ENCODE results near the gene FKBP5.
"Not testable (repeated sequence)": the region's sequence is repeated elsewhere in the genome, so short reads cannot be mapped to it uniquely, and the experiment has no call there.

The FKBP5 gene

GRCh38 chr6:35594503-35595186 is 94.1 kb downstream of the FKBP5 start:
- in situ Hi-C loops (cut with MboI; ENCODE audit: low sequenced_read_pairs) = no loop called here

- in situ Hi-C loops (cut with MboI; ENCODE audit: low sequenced_read_pairs) = no loop called here
Measured at GRCh38 chr6:35592178-35592577, 96.5 kb downstream of the FKBP5 start.

GRCh38 chr6:35590622-35591066 is 98.1 kb downstream of the FKBP5 start:
- in situ Hi-C loops (cut with MboI; ENCODE audit: low sequenced_read_pairs) = no loop called here

GRCh38 chr6:35589904-35590303 is 98.8 kb downstream of the FKBP5 start:
- in situ Hi-C loops (cut with MboI; ENCODE audit: low sequenced_read_pairs) = no loop called here

GRCh38 chr6:35589201-35589739 is 99.4 kb downstream of the FKBP5 start:
- in situ Hi-C loops (cut with MboI; ENCODE audit: low sequenced_read_pairs) = no loop called here

- in situ Hi-C loops (cut with MboI; ENCODE audit: low sequenced_read_pairs) = no loop called here
Measured at GRCh38 chr6:35587167-35587566, 101.5 kb downstream of the FKBP5 start.

GRCh38 chr6:35586542-35586941 is 102.2 kb downstream of the FKBP5 start:
- in situ Hi-C loops (cut with MboI; ENCODE audit: low sequenced_read_pairs) = no loop called here

- in situ Hi-C loops (cut with MboI; ENCODE audit: low sequenced_read_pairs) = no loop called here
Measured at GRCh38 chr6:35585658-35586057, 103.1 kb downstream of the FKBP5 start.

- in situ Hi-C loops (cut with MboI; ENCODE audit: low sequenced_read_pairs) = loop anchor here (5.0 kb wide), 1 partner anchor 153 kb away; the partner anchor contains the start of gene ARMC12
Measured at GRCh38 chr6:35583893-35584688, 104.6 kb downstream of the FKBP5 start.

- in situ Hi-C loops (cut with MboI; ENCODE audit: low sequenced_read_pairs) = loop anchor here (5.0 kb wide), 1 partner anchor 155 kb away; the partner anchor contains the start of gene ARMC12
Measured at GRCh38 chr6:35582315-35582714, 106.4 kb downstream of the FKBP5 start.

GRCh38 chr6:35581633-35582032 is 107.1 kb downstream of the FKBP5 start:
- in situ Hi-C loops (cut with MboI; ENCODE audit: low sequenced_read_pairs) = loop anchor here (5.0 kb wide), 1 partner anchor 156 kb away; the partner anchor contains the start of gene ARMC12

- in situ Hi-C loops (cut with MboI; ENCODE audit: low sequenced_read_pairs) = loop anchor here (5.0 kb wide), 1 partner anchor 156 kb away; the partner anchor contains the start of gene ARMC12
Measured at GRCh38 chr6:35580836-35581235, 107.9 kb downstream of the FKBP5 start.

GRCh38 chr6:35576682-35577081 is 112.0 kb downstream of the FKBP5 start:
- in situ Hi-C loops (cut with MboI; ENCODE audit: low sequenced_read_pairs) = no loop called here

- in situ Hi-C loops (cut with MboI; ENCODE audit: low sequenced_read_pairs) = no loop called here
Measured at GRCh38 chr6:35573495-35574110, 115.1 kb downstream of the FKBP5 start.

- in situ Hi-C loops (cut with MboI; ENCODE audit: low sequenced_read_pairs) = not testable (repeated sequence)
Measured at GRCh38 chr6:35570885-35571330, 117.8 kb downstream of the FKBP5 start.

GRCh38 chr6:35569011-35569461 is 119.7 kb downstream of the FKBP5 start:
- in situ Hi-C loops (cut with MboI; ENCODE audit: low sequenced_read_pairs) = no loop called here

GRCh38 chr6:35566794-35567193 is 121.9 kb downstream of the FKBP5 start:
- in situ Hi-C loops (cut with MboI; ENCODE audit: low sequenced_read_pairs) = no loop called here

GRCh38 chr6:35564733-35565132 is 124.0 kb downstream of the FKBP5 start:
- in situ Hi-C loops (cut with MboI; ENCODE audit: low sequenced_read_pairs) = no loop called here

GRCh38 chr6:35562060-35562459 is 126.7 kb downstream of the FKBP5 start:
- in situ Hi-C loops (cut with MboI; ENCODE audit: low sequenced_read_pairs) = no loop called here

GRCh38 chr6:35561113-35561512 is 127.6 kb downstream of the FKBP5 start:
- in situ Hi-C loops (cut with MboI; ENCODE audit: low sequenced_read_pairs) = no loop called here

GRCh38 chr6:35558571-35558970 is 130.1 kb downstream of the FKBP5 start:
- in situ Hi-C loops (cut with MboI; ENCODE audit: low sequenced_read_pairs) = no loop called here
